D341Med (cell line): ENCODE measurements around the gene THAP3.

ENCODE experiments used
- DNase-seq: peaks from one replicate; pipeline ENCODE4 v3.0.0; 2012; ENCODE audit warnings: low spot score

The THAP3 gene

GRCh38 chr1:6612641-6613360 is 11.9 kb upstream of the THAP3 start:
- DNase-seq, result peak; percentile 87

DNA sequence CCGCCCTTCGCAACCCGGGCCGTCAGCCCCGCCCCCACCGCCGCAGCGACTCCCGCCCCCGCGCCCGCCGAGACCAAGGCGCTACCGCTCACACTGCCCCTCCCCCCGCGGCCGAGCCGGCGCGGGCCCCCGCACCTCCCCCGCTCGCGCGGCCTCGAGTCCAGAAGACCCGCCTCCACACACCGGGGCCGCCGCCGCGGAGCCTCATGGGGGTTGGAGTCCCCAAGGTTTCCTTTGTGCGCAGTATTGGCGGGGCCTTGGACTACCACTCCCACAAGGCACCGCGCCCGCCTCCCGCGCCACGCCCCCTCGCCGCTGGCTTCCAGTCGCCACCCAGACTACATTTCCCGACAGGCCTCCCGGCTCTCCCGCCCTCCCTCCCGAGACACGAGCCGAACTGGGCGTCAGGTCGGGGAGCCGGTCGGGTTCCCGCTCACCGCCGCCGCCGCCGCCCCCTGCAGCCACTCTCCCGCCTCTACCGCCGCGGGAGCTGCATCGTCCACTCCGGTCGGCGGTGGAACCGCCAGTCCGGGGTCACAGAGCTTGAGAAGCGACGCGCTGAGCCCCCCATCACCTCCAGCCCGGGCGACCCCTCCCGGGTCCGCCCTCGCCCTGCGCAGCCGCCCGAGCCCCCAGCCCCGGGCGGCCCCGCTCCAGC is 11.2 kb upstream of the THAP3 start, which contains the start of gene PHF13:
TSS of gene PHF13 (plus strand) at position 371 of the 658 bp plus-strand sequence. CDS start 336 bp downstream, outside the sequence.
- DNase-seq, result peak; percentile 98

DNA sequence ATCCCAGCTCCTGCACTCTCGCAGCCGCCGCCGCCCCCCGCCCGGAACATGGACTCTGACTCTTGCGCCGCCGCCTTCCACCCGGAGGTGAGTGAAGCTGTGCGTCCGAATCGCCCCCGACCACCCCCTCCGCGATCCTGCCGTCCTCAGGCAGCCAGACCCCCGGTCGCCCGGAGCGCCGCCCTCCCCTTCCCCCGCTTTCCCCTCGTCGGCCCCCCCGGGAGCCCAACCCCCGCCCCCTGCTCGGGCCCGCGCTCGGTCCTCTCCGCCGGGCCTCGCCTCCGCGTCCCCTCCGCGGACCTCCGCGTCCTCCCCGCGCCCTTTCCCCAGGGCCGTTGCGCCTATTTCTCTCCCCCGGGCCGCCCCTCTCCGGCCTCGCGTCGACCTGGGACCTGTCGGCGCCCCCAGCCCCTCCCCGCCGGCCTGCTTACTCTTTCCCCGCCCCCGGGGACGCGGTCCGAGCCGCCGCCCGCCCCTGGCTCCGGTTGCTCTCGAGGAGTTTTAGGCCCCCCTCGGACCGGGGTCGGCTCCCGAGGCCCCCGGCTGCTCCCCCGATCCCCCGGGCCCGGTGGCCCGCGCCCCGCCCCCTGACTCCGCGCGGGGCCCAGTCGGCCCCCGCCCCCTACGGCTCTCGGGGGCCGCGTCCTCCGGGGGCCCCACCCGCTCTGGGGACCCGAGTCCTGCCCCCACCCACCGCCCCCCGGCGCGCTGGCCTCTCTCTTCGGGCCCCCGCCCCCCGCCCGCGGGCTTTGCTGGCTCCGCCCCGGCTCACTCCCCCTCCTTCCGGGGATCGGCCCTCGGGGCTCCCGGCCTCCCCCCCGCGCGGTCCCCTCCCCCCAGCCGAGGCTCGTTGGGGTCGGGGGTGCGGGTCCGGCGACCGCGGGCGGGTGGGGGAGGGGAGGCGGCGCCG is 10.4 kb upstream of the THAP3 start:
- DNase-seq, result peak; percentile 80

- no peak for DNase-seq
These were observed 9.5 kb upstream of the THAP3 start for GRCh38 chr1:6614929-6615785.

DNA sequence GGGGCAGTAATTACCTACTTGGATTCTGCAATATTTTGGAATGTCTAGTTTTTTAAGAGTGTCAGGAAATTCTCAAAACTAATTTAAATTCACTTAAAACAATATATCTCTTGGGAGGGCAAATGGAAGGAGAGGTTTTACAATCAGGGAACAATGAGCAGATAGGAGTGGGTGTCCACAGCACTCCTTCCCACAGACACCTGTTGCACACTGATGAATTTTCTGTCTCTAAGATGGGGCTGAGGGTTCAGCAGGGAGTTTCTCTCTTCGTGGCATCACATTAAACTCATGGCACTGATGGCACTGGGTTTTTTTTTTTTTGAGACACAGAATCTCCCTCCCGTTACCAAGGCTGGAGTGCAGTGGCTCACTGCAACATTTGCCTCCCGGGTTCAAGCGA is 5.6 kb upstream of the THAP3 start:
- no peak for DNase-seq

- DNase-seq, result no peak
These were observed 3.0 kb upstream of the THAP3 start for GRCh38 chr1:6621429-6622391.

DNA sequence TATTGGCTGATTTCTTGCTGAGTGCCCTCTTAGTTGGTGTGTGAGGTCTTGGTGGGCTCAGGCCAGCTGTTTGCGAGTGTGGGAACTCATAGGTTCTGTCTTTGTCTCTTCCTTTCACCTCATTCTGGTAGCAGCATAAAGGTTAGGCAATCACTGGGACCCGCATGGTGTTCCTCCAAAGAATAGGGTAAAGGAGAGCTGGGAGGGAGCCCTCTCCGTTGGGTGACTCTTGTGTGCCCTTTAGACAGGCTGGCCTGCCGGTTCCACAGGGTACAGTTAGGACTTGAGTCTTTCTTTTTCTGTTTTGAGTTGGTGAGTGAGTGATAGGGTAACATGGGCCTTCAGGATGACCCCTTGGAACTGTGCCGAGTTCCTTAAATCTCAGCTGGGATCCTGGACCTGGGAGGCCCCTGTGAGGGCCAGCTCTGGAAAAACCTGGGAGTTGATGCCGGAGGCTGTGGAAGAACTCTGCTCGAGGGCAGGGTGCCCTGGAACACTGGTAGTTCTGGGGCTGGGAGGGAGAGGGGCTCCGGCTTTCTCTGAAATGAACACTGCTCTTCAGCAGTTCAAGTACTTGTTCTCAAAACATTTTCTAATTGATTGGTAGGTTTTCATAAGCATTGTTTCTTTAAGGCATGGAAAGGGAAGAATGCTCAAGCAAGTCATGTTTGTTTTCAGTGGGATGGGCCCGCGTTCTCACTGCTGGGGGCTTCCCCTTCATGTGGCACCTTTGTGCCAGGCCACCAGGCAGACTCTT is 2.1 kb upstream of the THAP3 start:
- DNase-seq, result no peak

- DNase-seq, result no peak
These were observed 1.3 kb upstream of the THAP3 start for GRCh38 chr1:6623269-6623965.

- no peak for DNase-seq
These were observed 999 bp downstream of the THAP3 start for GRCh38 chr1:6625584-6626149.

GRCh38 chr1:6627031-6627430 is 2.4 kb downstream of the THAP3 start:
- peak; percentile 14 for DNase-seq

- peak; percentile 10 for DNase-seq
These were observed 3.3 kb downstream of the THAP3 start for GRCh38 chr1:6627841-6628545.

DNA sequence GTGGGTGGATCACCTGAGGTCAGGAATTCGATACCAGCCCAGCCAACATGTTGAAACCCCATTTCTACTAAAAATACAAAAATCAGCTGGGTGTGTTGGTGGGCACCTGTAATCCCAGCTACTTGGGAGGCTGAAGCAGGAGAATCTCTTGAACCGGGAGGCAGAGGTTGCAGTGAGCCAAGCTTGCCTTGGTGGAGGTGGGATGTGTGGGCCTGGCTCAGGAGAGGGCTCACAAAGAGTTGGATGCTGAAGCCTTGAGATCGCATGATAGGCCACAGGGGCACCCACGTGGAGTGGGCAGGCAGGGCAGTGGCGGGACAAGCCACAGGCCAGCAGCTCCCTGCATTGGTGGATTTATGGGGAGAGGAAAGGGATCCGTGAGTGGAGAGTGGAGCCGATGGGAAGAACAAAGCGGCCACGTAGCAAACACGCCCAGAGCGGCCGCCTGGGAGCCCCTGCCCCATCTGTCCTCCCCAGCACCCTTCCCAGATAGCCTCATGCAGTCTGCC is 4.4 kb downstream of the THAP3 start:
- no peak for DNase-seq

- no peak for DNase-seq
These were observed 5.4 kb downstream of the THAP3 start for GRCh38 chr1:6630027-6630426.

GRCh38 chr1:6631058-6631457 is 6.4 kb downstream of the THAP3 start:
- DNase-seq, result no peak

- no peak for DNase-seq
These were observed 8.2 kb downstream of the THAP3 start for GRCh38 chr1:6632588-6633514.

GRCh38 chr1:6634371-6635052 is 9.8 kb downstream of the THAP3 start:
- peak; percentile 83 for DNase-seq
